ENCODE data around the gene TMEM45B. TPM values are rescaled to one million over a fixed set of nuclear protein-coding genes. Genes with fewer than 3 reads are reported as not detected.
"Not testable (repeated sequence)": the region's sequence is repeated elsewhere in the genome, so short reads cannot be mapped to it uniquely, and the experiment has no call there.

TMEM45B gene
- total RNA-seq, 4 donors from 2014 or later: 0.19 to 1.3 TPM; not detected in 2

DNA sequence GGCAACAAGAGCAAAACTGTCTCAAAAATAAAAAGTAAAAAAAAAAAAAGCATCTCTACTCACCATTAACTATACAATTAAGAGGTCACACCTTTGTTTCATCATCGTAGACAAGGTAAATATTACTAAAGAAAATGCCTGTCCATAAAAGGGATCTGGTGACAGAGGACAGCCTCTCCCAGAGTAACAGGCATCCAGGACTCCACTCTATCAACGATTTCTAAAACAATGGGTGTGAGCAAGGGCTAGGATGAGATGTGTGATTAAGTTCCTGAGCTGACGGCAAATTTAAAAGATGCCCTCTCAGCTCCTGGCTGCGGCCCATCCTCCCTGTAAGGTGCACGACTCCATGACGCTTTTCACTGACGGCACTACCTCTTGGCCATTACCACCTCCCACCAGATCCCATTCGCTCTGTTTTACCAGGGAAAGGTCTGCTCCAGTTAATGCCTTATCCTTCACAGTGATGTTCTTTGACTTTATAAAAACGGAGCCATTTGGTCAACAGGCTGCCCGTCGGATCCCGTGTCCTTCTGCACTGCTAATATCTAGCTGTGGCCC lies 2.3 kb upstream of the TMEM45B start:
- TF ChIP-seq, protein P1, sequence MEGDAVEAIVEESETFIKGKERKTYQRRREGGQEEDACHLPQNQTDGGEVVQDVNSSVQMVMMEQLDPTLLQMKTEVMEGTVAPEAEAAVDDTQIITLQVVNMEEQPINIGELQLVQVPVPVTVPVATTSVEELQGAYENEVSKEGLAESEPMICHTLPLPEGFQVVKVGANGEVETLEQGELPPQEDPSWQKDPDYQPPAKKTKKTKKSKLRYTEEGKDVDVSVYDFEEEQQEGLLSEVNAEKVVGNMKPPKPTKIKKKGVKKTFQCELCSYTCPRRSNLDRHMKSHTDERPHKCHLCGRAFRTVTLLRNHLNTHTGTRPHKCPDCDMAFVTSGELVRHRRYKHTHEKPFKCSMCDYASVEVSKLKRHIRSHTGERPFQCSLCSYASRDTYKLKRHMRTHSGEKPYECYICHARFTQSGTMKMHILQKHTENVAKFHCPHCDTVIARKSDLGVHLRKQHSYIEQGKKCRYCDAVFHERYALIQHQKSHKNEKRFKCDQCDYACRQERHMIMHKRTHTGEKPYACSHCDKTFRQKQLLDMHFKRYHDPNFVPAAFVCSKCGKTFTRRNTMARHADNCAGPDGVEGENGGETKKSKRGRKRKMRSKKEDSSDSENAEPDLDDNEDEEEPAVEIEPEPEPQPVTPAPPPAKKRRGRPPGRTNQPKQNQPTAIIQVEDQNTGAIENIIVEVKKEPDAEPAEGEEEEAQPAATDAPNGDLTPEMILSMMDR (IDR thresholded peaks at IDR 0.05): no peak
- ATAC-seq (ENCODE audit: low FRiP score) (no peak), DNase-seq (ENCODE audit: low spot score) (no peak)

DNA sequence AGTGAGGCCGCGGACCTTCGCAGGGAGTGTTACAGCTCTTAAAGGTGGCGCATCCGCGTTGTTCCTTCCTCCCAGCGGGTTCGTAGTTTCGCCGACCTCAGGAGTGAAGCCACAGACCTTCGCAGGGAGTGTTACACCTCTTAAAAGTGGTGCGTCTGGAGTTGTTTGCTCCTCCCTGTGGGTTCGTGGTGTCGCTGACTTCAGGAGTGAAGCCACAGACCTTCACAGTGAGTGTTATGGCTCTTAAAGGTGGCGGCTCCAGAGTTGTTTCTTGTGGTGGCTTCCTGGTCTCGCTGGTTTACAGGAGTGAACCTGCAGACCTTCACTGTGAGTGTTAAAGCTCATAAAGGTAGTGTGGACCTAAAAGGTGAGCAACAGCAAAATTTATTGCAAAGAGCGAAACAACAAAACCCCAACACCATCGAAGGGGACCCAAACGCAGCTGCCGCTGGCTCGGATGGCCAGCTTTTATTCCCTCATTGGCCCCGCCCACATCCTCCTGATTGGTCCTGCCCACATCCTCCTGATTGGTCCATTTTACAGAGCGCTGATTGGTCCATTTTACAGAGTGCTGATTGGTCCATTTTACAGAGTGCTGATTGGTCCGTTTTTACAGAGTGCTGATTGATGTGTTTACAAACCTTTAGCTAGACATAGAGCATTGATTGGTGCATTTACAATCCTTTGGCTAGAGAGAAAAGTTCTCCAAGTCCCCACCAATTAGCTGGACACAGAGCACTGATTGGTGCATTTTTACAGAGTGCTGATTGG lies 1.2 kb upstream of the TMEM45B start:
- TF ChIP-seq, protein P1 (IDR thresholded peaks at IDR 0.05): no peak
- DNase-seq (ENCODE audit: low spot score): no peak
- ATAC-seq (ENCODE audit: low FRiP score): no peak

- TF ChIP-seq, protein P1 (IDR thresholded peaks at IDR 0.05): no peak
These were observed 1.9 kb downstream of the TMEM45B start for GRCh38 chr11:129817534-129818051.

DNA sequence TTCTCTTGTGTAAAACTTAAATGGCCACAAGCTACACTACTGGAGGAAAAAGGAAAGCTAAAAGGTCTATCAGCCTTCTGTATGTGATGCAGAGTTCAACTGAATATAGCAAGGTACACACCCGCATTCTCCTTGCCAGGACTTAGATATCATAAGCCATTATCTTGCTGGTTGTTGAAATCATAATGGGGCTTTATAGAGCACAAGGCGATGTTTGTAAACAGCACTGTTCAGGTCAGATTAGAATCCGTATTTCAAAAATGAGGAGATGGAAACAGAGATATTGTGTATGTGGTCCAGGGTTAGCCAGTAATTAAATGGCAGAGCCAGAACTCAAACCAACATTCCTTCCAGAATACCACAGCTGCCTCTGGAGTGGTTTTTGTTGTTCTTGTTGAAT lies 2.6 kb downstream of the TMEM45B start:
- not testable (repeated sequence) for ATAC-seq (ENCODE audit: low FRiP score); DNase-seq (ENCODE audit: low spot score)

More at GRCh38 chr11:129817534-129818051, 1.9 kb downstream of the TMEM45B start:
- DNase-seq (ENCODE audit: low spot score) (no peak), ATAC-seq (ENCODE audit: low FRiP score) (no peak)

- DNase-seq (ENCODE audit: low spot score) (no peak), ATAC-seq (ENCODE audit: low FRiP score) (no peak)
- TF ChIP-seq, protein P1 (IDR thresholded peaks at IDR 0.05): no peak
These were observed 3.6 kb downstream of the TMEM45B start for GRCh38 chr11:129819237-129819636.

- not testable (repeated sequence) for ATAC-seq (ENCODE audit: low FRiP score); DNase-seq (ENCODE audit: low spot score)
These were observed 4.6 kb downstream of the TMEM45B start for GRCh38 chr11:129820228-129820627.

- not testable (repeated sequence) for ATAC-seq (ENCODE audit: low FRiP score)
These were observed 7.6 kb downstream of the TMEM45B start for GRCh38 chr11:129823281-129823680.

GRCh38 chr11:129823799-129824198 lies 8.2 kb downstream of the TMEM45B start:
- not testable (repeated sequence) for DNase-seq (ENCODE audit: low spot score); ATAC-seq (ENCODE audit: low FRiP score)

More at GRCh38 chr11:129823281-129823680, 7.6 kb downstream of the TMEM45B start:
- not testable (repeated sequence) for DNase-seq (ENCODE audit: low spot score)

DNA sequence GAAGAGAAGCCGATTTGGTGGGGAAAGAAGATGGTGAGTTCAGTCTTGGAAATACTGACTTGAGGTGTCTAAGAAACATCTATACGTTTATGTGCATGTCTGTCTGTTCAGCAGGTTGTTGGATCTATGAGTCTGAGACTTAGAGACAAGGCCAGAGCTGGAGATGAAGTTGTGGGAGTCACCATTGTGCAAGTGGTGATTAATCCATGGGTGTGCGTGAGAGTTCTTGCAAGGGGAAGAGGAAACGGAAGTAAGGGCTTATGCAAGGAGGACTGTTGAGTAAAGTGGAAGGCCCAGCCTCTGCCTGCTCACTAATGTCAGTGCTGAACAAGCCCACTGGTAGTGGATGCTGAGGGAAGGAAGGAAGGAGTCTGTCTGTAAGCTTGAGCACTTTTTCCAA lies 9.7 kb downstream of the TMEM45B start:
- no peak for ATAC-seq (ENCODE audit: low FRiP score)
- TF ChIP-seq, protein P1 (IDR thresholded peaks at IDR 0.05): no peak
- DNase-seq (ENCODE audit: low spot score): no peak

Data from omental fat pad (tissue), 4 donors.